CD4-positive, alpha-beta T cell (primary cell): ENCODE data around the gene MAN1B1. TPM values are rescaled to one million over a fixed set of nuclear protein-coding genes. Genes with fewer than 3 reads are reported as not detected.

Experiments used
- ATAC-seq: fragments of 200-7000 bp; cut with Tn5 transposase; one replicate; pipeline ENCODE4 v1.10.0; 2022; ENCODE audit warnings: mild to moderate bottlenecking; ENCODE audit not compliant: poor library complexity
- CTCF ChIA-PET: fragments of 350-600 bp; sonication (Branson Sonifier 250); formaldehyde crosslinking; loops from one replicate; lab custom pipeline; 2021; ENCODE audit warnings: antibody characterized with exemption, inconsistent platforms; lab: Charles Lee
- POLR2A ChIA-PET: fragments of 350-600 bp; sonication (Branson Sonifier 250); formaldehyde crosslinking; loops from one replicate; lab custom pipeline; 2021; ENCODE audit warnings: antibody characterized with exemption, inconsistent platforms; lab: Charles Lee
- DNase-seq, 14 experiments: peaks; one replicate each; pipeline ENCODE4 v3.0.0-alpha.2; 2013 to 2020; ENCODE audit warnings: mixed read lengths in 2 of 14
- H3K27ac ChIP-seq, 2 donors: one replicate each; pipeline versions ENCODE4 v1.5.1 to v1.7.0; 2013; ENCODE audit warnings: low read length in 2 of 2, low read depth in 1 of 2, mild to moderate bottlenecking in 1 of 2
- H3K27me3 ChIP-seq, 2 experiments: 1 replicate in 1 of 2; 2 replicates in 1 of 2; pipeline versions ENCODE4 v1.6.1 to v1.7.0; 2013; ENCODE audit warnings: low read length in 2 of 2, control low read depth in 1 of 2, mild to moderate bottlenecking in 1 of 2, moderate library complexity in 1 of 2; ENCODE audit not compliant: insufficient read depth in 2 of 2, control insufficient read depth in 1 of 2
- H3K36me3 ChIP-seq: one replicate; pipeline ENCODE4 v1.6.1; 2013; ENCODE audit warnings: low read length, control low read depth; ENCODE audit not compliant: insufficient read depth
- H3K4me1 ChIP-seq: one replicate; pipeline ENCODE4 v1.6.1; 2013; ENCODE audit warnings: low read length, control low read depth; ENCODE audit not compliant: insufficient read depth
- H3K4me3 ChIP-seq: one replicate; pipeline ENCODE4 v1.5.1; 2013; ENCODE audit warnings: mild to moderate bottlenecking, low read length, moderate library complexity
- H3K9me3 ChIP-seq, 2 experiments: 1 replicate in 1 of 2; 2 replicates in 1 of 2; pipeline versions ENCODE4 v1.6.1 to v1.7.0; 2013; ENCODE audit warnings: low read length in 2 of 2, mild to moderate bottlenecking in 2 of 2, control low read depth in 1 of 2, moderate library complexity in 1 of 2; ENCODE audit not compliant: control insufficient read depth in 1 of 2, insufficient read depth in 1 of 2
- H3K27ac Mint-ChIP-seq: one replicate; pipeline ENCODE4 v1.8.0; 2020; ENCODE audit warnings: mixed read lengths
- H3K27me3 Mint-ChIP-seq: one replicate; pipeline ENCODE4 v1.8.0; 2021; ENCODE audit warnings: mixed read lengths
- H3K36me3 Mint-ChIP-seq: one replicate; pipeline ENCODE4 v1.8.0; 2021; ENCODE audit warnings: low read depth, mixed read lengths
- H3K4me1 Mint-ChIP-seq: one replicate; pipeline ENCODE4 v1.8.0; 2021; ENCODE audit warnings: low read depth, mixed read lengths
- H3K4me3 Mint-ChIP-seq: one replicate; pipeline ENCODE4 v1.8.0; 2020; ENCODE audit warnings: mild to moderate bottlenecking, mixed read lengths
- H3K9me3 Mint-ChIP-seq: one replicate; pipeline ENCODE4 v1.8.0; 2020; ENCODE audit warnings: mixed read lengths
- CTCF ChIP-seq: fragments of 200-600 bp; IDR thresholded peaks from one replicate; pipeline ENCODE4 v1.8.0; 2022; ENCODE audit warnings: antibody characterized with exemption, mild to moderate bottlenecking
- intact Hi-C, 2 experiments: fragments of 100-400 bp; cut with DNase I in 1 of 2; cut with micrococcal nuclease in 1 of 2; formaldehyde crosslinking; loops; one replicate each; pipeline versions ENCODE4 v1.15.1 to v1.9.0; 2023 to 2025; cut with DNase I, micrococcal nuclease
- total RNA-seq, 174 experiments: library from RNA in 2 of 174; stranded (reverse) in 2 of 174; gene quantifications; one replicate each; pipeline ENCODE4 v1.2.3 and lab custom pipeline; 2021 to 2026

Gene MAN1B1
- total RNA-seq, 2 experiments from 2014 or later = 60.9 to 66.9 TPM

DNA sequence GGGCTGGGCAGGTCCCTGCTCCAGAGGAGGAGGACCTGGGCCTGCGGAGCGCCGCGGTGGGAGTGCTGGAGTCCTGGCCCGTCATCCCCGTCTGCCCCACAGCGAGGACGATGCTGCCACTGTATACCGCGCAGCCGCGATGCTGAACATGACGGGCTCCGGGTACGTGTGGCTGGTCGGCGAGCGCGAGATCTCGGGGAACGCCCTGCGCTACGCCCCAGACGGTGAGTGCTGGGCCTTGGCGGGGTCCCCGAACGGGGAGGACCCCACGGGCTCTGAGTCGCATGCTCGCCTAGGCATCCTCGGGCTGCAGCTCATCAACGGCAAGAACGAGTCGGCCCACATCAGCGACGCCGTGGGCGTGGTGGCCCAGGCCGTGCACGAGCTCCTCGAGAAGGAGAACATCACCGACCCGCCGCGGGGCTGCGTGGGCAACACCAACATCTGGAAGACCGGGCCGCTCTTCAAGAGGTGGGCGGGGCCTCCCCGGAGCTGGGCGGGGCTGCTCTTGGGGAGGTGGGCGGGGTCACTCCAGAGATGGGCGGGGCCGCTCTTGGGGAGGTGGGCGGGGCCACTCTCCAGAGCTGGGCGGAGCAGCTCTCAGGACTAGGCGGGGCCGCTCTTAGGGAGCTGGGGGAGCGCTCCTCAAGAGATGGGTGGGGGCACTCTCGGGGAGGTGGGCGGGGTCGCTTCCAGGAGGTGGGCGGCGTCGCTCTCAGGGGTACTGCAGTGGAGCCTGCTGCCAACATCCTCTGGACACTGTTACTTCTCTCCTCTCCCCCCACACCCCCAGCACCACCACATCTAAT lies 70.0 kb downstream of the MAN1B1 start:
- TF ChIP-seq CTCF = no peak
- H3K27me3 ChIP-seq = peaks cover 41 to 46% of the 10 kb centered on the region in 2 experiments
- Mint-ChIP-seq H3K36me3 (no peaks in the 10 kb centered on the region), H3K4me1 (peaks cover 12% of the 10 kb centered on the region), H3K27ac (no peak overlapping the region), H3K4me3 (peak overlapping the region; percentile 45), H3K9me3 (no peaks in the 10 kb centered on the region), H3K27me3 (peaks cover 51% of the 10 kb centered on the region)
- peaks cover 0 to 35% of the 10 kb centered on the region in 2 experiments for H3K9me3 ChIP-seq
- H3K4me3 ChIP-seq = peak overlapping the region; percentile 44
- no peaks in the 10 kb centered on the region for H3K36me3 ChIP-seq
- no peak overlapping the region for H3K27ac ChIP-seq
- peak in 13 of 14 experiments; percentile 26 to 77 (median 46) for DNase-seq
- H3K4me1 ChIP-seq = peaks cover 28% of the 10 kb centered on the region
- POLR2A ChIA-PET = interaction anchor here (0.8 to 1.6 kb wide), 3 partner anchors 24 to 84 kb away, joined by 3 to 9 read pairs (median 4); partner anchors contain the start of gene TUBB4B
- intact Hi-C loops = no loop called here
- peak; percentile 82 for ATAC-seq
- CTCF ChIA-PET = interaction anchor here (0.6 to 1.3 kb wide), 3 partner anchors 71 to 182 kb away, joined by 3 to 4 read pairs (median 3); partner anchors contain the start of gene RNF224

- peaks cover 56% of the 10 kb centered on the region for H3K27me3 Mint-ChIP-seq
- TF ChIP-seq CTCF = no peak
- intact Hi-C loops = no loop called here
- ChIA-PET CTCF (interaction anchor here (1.3 kb wide), 1 partner anchor 79 kb away, joined by 4 read pairs; no protein-coding TSS in a partner anchor), POLR2A (no interaction called here)
- Histone ChIP-seq H3K27me3 (peaks cover 48 to 49% of the 10 kb centered on the region in 2 experiments), H3K4me3 (no peak overlapping the region), H3K27ac (no peak overlapping the region), H3K4me1 (peaks cover 33% of the 10 kb centered on the region), H3K36me3 (no peaks in the 10 kb centered on the region), H3K9me3 (peaks cover 0 to 35% of the 10 kb centered on the region in 2 experiments)
- no peak overlapping the region for H3K4me3 Mint-ChIP-seq
- H3K9me3 Mint-ChIP-seq = no peaks in the 10 kb centered on the region
- peaks cover 12% of the 10 kb centered on the region for H3K4me1 Mint-ChIP-seq
- ATAC-seq (no peak), DNase-seq (no peak)
- H3K27ac Mint-ChIP-seq = no peak overlapping the region
- no peaks in the 10 kb centered on the region for H3K36me3 Mint-ChIP-seq
These were observed 71.0 kb downstream of the MAN1B1 start for GRCh38 chr9:137157618-137158415.

DNA sequence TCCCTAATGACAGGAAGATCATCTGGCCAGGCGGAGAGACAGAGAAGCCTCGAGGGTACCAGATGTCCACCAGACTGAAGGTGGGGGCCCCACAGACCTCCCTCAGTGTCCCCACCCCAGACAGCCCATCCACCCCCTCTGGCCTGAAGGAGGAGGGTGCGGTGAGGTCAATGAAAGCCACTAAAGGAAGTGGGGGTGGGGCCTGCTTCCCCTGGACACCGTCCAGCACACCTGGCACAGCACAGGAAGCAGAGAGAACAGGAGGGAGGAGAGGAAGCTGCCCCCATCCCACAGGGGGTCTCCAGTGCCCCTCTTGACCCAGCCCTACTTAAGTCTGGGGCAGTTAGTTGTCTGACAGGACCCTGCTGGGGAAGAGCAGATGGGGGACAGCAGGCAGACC lies 71.8 kb downstream of the MAN1B1 start:
- DNase-seq (no peak), ATAC-seq (no peak)
- peaks cover 33% of the 10 kb centered on the region for H3K4me1 ChIP-seq
- Mint-ChIP-seq H3K4me3 (no peak overlapping the region), H3K27me3 (peaks cover 64% of the 10 kb centered on the region), H3K36me3 (no peaks in the 10 kb centered on the region), H3K4me1 (peaks cover 12% of the 10 kb centered on the region), H3K9me3 (no peaks in the 10 kb centered on the region), H3K27ac (no peak overlapping the region)
- peaks cover 51 to 53% of the 10 kb centered on the region in 2 experiments for H3K27me3 ChIP-seq
- CTCF ChIA-PET = no interaction called here
- no peak overlapping the region for H3K4me3 ChIP-seq
- H3K9me3 ChIP-seq = peaks cover 0 to 35% of the 10 kb centered on the region in 2 experiments
- intact Hi-C loops = no loop called here
- TF ChIP-seq CTCF = no peak
- POLR2A ChIA-PET = interaction anchor here (0.5 kb wide), 1 partner anchor 33 kb away, joined by 3 read pairs; no protein-coding TSS in a partner anchor
- no peaks in the 10 kb centered on the region for H3K36me3 ChIP-seq
- no peak overlapping the region for H3K27ac ChIP-seq
